Progenitor cell of endocrine pancreas (in vitro differentiated cells): ENCODE data around the gene NDUFA1. TPM values are rescaled to one million over a fixed set of nuclear protein-coding genes. Genes with fewer than 3 reads are reported as not detected.

ENCODE experiments used
- DNase-seq: peaks from one replicate; pipeline ENCODE4 v3.0.0; 2021; ENCODE audit warnings: low spot score; ENCODE audit not compliant: unreplicated experiment
- H3K27ac Mint-ChIP-seq: 2 replicates; pipeline ENCODE4 v1.8.0; 2021; ENCODE audit warnings: mild to moderate bottlenecking, moderate library complexity, mixed read lengths
- H3K27me3 Mint-ChIP-seq: 2 replicates; pipeline ENCODE4 v1.8.0; 2021; ENCODE audit warnings: mixed read lengths
- H3K36me3 Mint-ChIP-seq: 2 replicates; pipeline ENCODE4 v1.8.0; 2022; ENCODE audit warnings: mixed read lengths; ENCODE audit not compliant: insufficient read depth
- H3K4me1 Mint-ChIP-seq: 2 replicates; pipeline ENCODE4 v1.8.0; 2021; ENCODE audit warnings: low read depth, mixed read lengths
- H3K4me3 Mint-ChIP-seq: 2 replicates; pipeline ENCODE4 v1.8.0; 2021; ENCODE audit warnings: low read depth, mild to moderate bottlenecking, moderate library complexity, mixed read lengths
- H3K9me3 Mint-ChIP-seq: 2 replicates; pipeline ENCODE4 v1.8.0; 2021; ENCODE audit warnings: low read depth, mixed read lengths
- CTCF ChIP-seq: fragments of 200-600 bp; sonication (generic); IDR thresholded peaks from one replicate; pipeline ENCODE4 v1.5.0; 2021; ENCODE audit warnings: antibody characterized with exemption, mild to moderate bottlenecking; ENCODE audit not compliant: unreplicated experiment
- total RNA-seq: library from RNA; stranded (reverse); gene quantifications from 2 replicates; pipeline ENCODE4 v1.2.1, GENCODE V29; 2021

Gene NDUFA1
- total RNA-seq, 1 donor from 2014 or later, result 61.8 TPM

- Mint-ChIP-seq H3K4me1 (peaks cover 5% of the 10 kb centered on the region), H3K27ac (peak within 1 kb of the TSS; percentile 99), H3K27me3 (no peaks in the 10 kb centered on the region), H3K9me3 (peaks cover 16% of the 10 kb centered on the region), H3K4me3 (peak within 1 kb of the TSS; percentile 97), H3K36me3 (peaks cover 11% of the 10 kb centered on the region)
- TF ChIP-seq CTCF, result no peak
- DNase-seq, result peak; percentile 86
These were observed 19.0 kb upstream of the NDUFA1 start, which contains the start of gene UPF3B for GRCh38 chrX:119852382-119853353. UPF3B (minus strand) TSS chrX:119852963; CDS start chrX:119852928, 35 bp downstream.

GRCh38 chrX:119853444-119853843 lies 18.2 kb upstream of the NDUFA1 start:
- TF ChIP-seq CTCF, result no peak
- DNase-seq, result no peak
- Mint-ChIP-seq H3K4me1 (peaks cover 5% of the 10 kb centered on the region), H3K9me3 (peaks cover 16% of the 10 kb centered on the region), H3K4me3 (peak overlapping the region; percentile 97), H3K27ac (peak overlapping the region; percentile 96), H3K36me3 (peaks cover 9% of the 10 kb centered on the region), H3K27me3 (no peaks in the 10 kb centered on the region)

- Mint-ChIP-seq H3K9me3 (peaks cover 4% of the 10 kb centered on the region), H3K36me3 (peaks cover 2% of the 10 kb centered on the region), H3K4me1 (peaks cover 4% of the 10 kb centered on the region), H3K4me3 (peak overlapping the region; percentile 84), H3K27me3 (no peaks in the 10 kb centered on the region), H3K27ac (peak overlapping the region; percentile 97)
- TF ChIP-seq CTCF, result no peak
- no peak for DNase-seq
These were observed 953 bp upstream of the NDUFA1 start for GRCh38 chrX:119870626-119871131.

- DNase-seq, result no peak
- Mint-ChIP-seq H3K27me3 (no peaks in the 10 kb centered on the region), H3K36me3 (peaks cover 4% of the 10 kb centered on the region), H3K4me3 (peak overlapping the region; percentile 84), H3K9me3 (peaks cover 4% of the 10 kb centered on the region), H3K4me1 (peaks cover 4% of the 10 kb centered on the region), H3K27ac (peak overlapping the region; percentile 97)
- no peak for TF ChIP-seq CTCF
These were observed 410 bp upstream of the NDUFA1 start for GRCh38 chrX:119871245-119871598.

- Mint-ChIP-seq H3K9me3 (peaks cover 3% of the 10 kb centered on the region), H3K4me1 (no peaks in the 10 kb centered on the region)
- DNase-seq, result no peak
These were observed 7.1 kb downstream of the NDUFA1 start for GRCh38 chrX:119878740-119879139.

More at GRCh38 chrX:119878740-119879139, 7.1 kb downstream of the NDUFA1 start:
- no peak overlapping the region for H3K27ac Mint-ChIP-seq
- no peak overlapping the region for H3K4me3 Mint-ChIP-seq
- H3K27me3 Mint-ChIP-seq, result no peaks in the 10 kb centered on the region
- peaks cover 1% of the 10 kb centered on the region for H3K36me3 Mint-ChIP-seq
- no peak for TF ChIP-seq CTCF
